GM06990 (cell line): Measurements from ENCODE around the gene MYEOV.

ENCODE experiments used
- DNase-seq: peaks from one replicate; pipeline ENCODE4 v3.0.0-alpha.2; 2011; ENCODE audit not compliant: insufficient read length; ENCODE audit errors: extremely low read depth
- H3K27me3 ChIP-seq: replicated peaks from 2 replicates; pipeline ENCODE4 v1.6.0; 2011; ENCODE audit warnings: low read length; ENCODE audit not compliant: control insufficient read depth, insufficient read depth
- H3K36me3 ChIP-seq: 2 replicates; pipeline ENCODE4 v1.5.1; 2011; ENCODE audit warnings: low read length; ENCODE audit not compliant: control insufficient read depth, insufficient read depth
- H3K4me3 ChIP-seq: replicated peaks from 2 replicates; pipeline ENCODE4 v1.5.1; 2011; ENCODE audit warnings: low read depth, mild to moderate bottlenecking, control low read depth, low read length
- CTCF ChIP-seq: IDR thresholded peaks from 2 replicates; pipeline ENCODE4 v1.5.1; 2011; ENCODE audit warnings: low read length, control low read depth, mild to moderate bottlenecking, inconsistent platforms; ENCODE audit not compliant: insufficient read depth, poor library complexity, severe bottlenecking

MYEOV gene

GRCh38 chr11:69294571-69295078 lies 670 bp downstream of the MYEOV start:
- peak overlapping the region; percentile 27 for H3K4me3 ChIP-seq
- H3K27me3 ChIP-seq: no peaks in the 10 kb centered on the region
- DNase-seq: no peak
- H3K36me3 ChIP-seq: no peaks in the 10 kb centered on the region
- TF ChIP-seq CTCF: no peak

DNA sequence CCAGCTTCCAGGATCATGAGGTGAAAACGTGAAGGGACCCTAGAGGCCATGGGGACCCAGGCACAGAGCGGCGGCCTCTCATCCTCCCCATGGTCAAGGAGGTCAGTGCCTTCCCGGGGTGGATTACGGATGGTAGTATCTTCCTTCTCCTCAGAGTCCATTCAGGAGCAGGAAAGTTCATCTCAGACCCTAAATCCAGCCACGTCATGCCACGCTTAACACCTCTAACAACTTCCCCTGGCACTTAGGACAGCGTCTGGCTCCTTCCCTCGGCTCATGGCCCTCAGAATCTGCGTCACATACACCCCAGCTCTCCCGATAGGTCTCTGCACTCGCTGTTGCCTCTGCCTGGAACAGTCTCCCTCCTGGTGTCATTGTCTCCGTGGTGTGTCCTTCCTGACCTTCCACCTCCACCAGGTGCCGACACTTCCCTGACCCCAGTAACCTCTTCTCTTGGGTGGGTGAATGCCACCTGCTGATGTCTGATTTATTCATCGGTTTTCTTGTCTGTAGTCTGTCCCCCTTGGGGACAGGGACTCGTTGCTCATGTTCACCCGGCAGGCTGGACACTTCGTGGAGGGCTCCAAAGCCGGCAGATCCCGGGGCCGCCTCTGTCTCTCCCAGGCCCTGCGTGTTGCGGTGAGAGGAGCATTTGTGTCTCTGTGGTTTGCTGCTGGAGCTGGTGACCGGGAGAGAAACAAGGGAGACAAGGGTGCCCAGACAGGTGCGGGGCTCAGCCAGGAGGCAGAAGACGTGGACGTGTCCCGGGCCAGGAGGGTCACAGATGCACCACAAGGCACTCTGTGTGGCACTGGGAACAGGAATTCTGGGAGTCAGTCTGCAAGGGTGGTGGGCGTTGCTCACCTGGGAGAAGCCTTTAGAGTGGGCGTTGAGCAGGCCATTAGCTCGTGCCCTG lies 1.4 kb downstream of the MYEOV start:
- H3K27me3 ChIP-seq: no peaks in the 10 kb centered on the region
- no peak overlapping the region; the same call in 1 of the 2 replicates for H3K4me3 ChIP-seq
- DNase-seq: no peak
- H3K36me3 ChIP-seq: no peaks in the 10 kb centered on the region
- TF ChIP-seq CTCF: no peak

DNA sequence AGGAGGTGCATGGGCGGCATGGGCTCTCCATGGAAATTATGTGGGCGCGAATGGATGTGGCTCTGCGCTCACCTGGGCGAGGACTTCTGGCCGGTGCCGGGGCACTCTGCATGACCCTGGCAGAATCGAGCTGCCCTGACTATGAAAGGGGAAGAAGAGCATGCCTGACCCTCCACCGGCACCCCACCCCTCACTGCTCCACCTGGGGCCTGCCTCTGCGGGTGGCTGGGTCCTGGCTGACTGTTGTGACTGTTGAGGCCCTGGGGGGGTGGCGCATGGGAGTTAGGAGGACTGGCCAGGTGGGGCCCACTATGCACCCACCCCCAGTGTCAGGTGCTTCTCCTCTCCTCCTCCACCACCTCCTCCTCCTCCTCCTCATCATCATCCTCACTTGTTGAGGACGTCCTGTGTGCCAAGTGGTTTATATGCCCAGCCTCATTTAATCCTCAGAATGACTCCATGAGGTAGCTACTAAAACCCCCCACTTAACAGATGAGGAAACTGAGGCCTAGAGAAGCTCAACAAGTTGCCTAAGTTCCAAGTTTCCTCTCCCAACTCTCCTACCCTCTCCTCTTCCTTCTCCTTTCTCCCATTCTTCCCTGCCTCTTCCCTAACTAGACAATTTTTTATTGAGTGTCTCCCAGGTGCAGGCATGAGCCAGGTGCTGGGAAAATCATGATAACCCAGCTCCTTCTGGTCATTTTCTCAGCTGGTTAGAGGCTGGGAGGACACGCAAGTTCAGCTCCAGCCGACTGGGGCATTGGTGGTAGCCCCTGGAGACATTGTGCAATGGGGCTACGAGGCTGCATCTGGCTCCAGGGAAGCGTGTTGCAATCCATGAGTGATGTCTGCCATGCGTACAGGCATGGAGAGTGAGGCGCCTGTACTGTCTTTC lies 2.3 kb downstream of the MYEOV start:
- no peak for TF ChIP-seq CTCF
- DNase-seq: peak; percentile 30
- H3K4me3 ChIP-seq: no peak overlapping the region
- no peaks in the 10 kb centered on the region for H3K36me3 ChIP-seq
- no peaks in the 10 kb centered on the region for H3K27me3 ChIP-seq

- TF ChIP-seq CTCF: no peak
- H3K36me3 ChIP-seq: no peaks in the 10 kb centered on the region
Observed at GRCh38 chr11:69296890-69297786, 3.2 kb downstream of the MYEOV start.

GRCh38 chr11:69297787-69298266 lies 3.9 kb downstream of the MYEOV start:
- Histone ChIP-seq H3K4me3 (peak overlapping the region; percentile 27), H3K36me3 (no peaks in the 10 kb centered on the region), H3K27me3 (no peaks in the 10 kb centered on the region)
- no peak for DNase-seq
- no peak for TF ChIP-seq CTCF

More at GRCh38 chr11:69296890-69297786, 3.2 kb downstream of the MYEOV start:
- no peaks in the 10 kb centered on the region for H3K27me3 ChIP-seq
- DNase-seq: peak; percentile 99
- H3K4me3 ChIP-seq: peak overlapping the region; percentile 20
